HG03565 (cell line): ENCODE results near the gene TP53I13.

ENCODE experiments used
- ATAC-seq: cut with Tn5 transposase; IDR thresholded peaks from one replicate; pipeline ENCODE4 v1.9.1; 2021; ENCODE audit warnings: mild to moderate bottlenecking, moderate library complexity; ENCODE audit not compliant: unreplicated experiment

TP53I13 gene

GRCh38 chr17:29567304-29567553, 1.3 kb upstream of the TP53I13 start:
- no peak for ATAC-seq

DNA sequence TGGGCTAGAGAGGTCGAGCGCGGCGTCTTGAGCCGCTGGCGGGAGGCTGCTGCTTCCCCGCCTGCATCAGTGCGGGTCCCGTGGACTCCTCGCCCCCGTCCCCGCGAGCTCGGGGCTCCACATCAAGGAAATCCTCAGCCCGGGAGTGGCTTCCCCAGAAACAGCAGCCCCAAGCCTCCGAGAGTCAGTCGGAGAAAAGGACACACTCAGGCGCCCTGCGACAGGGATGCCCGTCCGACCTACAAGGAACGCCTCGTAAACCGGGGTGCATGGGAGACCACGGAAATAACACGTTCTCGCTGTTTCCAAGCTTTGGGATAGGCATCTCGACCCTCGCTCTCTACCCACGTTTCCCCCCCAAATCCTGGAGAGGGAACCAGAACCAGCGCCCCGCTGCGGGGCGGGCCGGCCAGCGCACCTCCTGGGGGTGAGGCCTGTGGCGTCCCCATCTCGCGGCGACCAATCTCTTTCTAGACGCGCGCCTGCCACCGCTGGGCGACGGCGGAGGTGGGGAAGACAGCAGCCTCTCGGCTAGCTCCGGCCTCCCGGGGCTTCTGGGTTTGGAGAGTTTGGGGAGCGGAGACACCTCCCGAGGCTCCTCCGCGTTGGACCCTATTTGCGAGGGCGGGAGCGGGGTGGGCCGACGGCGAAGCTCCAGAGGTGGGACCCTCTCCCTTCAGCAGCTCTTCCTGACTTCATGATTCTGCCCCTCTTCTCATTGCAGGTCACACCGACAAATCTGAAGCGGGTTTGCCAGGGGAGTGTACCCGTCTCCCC, 759 bp upstream of the TP53I13 start:
- ATAC-seq, result no peak

GRCh38 chr17:29569245-29569950, 897 bp downstream of the TP53I13 start:
- ATAC-seq, result no peak

DNA sequence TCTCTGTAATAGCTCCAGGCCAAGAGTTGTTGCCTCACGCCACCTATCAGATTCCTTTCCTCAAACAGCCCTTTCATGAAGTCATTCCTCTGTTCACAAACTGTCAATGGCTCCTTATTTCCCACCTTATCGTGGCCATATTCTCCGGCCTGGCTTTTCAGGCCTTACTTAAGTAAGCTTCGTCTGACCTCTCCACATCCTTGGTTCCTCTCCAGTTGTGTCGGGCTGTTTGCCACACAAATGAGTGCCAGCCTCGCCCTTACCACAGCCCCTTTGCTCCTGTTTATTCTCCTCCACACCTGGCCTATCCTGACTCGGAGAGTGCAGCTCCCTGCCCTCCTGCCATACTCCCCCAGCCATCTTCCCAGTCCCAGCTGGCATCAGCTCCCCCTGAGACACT, 2.0 kb downstream of the TP53I13 start:
- ATAC-seq, result no peak

- no peak for ATAC-seq
Observed at GRCh38 chr17:29571486-29571882, 3.0 kb downstream of the TP53I13 start.

DNA sequence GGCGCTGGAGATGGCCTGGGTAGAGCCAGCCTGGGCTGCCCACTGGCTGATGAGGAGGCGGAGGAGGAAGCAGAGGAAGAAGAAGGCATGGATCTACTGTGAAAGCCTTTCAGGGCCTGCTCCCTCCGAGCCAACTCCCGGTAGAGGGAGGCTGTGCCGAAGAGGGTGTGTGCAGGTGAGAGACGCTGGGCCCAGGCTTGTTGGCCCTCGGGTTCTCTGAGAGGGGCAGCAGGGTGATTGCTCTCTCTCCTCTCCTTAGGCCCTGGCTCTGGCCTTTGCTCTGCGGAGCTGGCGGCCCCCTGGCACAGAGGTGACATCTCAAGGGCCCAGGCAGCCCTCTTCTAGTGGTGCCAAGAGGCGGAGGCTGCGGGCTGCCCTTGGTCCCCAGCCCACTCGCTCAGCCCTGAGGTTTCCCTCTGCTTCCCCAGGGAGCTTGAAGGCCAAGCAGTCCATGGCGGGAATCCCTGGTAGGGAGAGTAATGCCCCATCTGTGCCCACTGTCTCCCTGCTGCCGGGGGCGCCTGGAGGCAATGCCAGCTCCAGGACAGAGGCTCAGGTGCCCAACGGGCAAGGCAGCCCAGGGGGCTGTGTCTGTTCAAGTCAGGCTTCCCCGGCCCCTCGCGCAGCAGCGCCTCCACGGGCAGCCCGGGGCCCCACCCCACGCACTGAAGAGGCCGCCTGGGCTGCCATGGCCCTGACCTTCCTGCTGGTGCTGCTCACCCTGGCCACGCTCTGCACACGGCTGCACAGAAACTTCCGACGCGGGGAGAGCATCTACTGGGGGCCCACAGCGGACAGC, 3.6 kb downstream of the TP53I13 start:
- ATAC-seq, result no peak

DNA sequence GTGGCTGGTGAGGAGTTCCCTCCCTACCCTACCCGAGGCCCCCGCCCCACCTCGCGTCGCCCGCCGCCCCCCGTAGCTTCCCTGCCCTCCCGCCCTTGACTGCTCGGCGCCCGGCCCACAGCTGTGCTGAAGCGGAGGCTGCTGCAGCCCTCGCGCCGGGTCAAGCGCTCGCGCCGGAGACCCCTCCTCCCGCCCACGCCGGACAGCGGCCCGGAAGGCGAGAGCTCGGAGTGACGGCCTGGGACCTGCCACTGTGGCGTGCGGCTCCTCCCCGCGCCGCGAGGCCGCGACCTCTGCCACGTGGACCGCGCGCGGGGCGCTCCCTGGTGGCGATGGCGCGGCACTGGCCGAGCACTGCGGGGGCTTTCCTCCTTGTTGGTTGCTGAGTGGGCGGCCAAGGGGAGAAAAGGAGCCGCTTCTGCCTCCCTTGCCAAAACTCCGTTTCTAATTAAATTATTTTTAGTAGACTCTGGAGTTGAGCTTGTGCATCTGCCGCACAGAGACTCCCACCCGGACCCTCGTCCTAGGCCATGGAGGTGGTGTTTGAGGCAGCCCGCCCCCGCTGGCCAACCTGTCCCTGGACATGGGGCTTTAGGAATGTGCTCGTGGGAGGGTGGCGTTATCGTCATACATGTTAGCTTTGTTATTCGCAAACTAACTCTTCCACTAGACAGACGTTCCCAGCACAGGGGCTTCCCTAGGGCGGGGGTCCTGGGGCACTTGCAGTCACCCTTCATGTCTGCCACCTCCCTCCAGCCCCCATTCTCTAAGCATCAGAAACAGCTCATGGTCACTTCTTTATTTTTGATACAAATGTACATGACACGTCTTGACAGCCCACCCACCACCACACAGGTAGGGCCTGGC, 4.4 kb downstream of the TP53I13 start:
- ATAC-seq, result no peak

DNA sequence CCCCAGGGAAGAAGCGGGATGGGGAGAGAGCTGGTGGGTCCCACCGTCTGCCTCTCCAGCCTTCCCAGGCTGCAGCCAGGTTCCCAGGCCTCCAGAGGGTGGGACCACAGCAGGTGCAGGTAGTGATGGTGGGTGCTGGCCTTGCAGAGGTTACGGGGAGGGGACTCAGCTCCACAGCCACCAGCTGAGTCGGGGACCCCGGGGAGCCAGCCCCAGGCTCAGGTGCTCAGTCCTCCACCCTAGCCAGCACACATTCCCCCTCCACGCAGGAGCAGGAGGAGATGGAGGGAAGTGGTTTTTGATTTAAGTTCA, 5.0 kb downstream of the TP53I13 start:
- no peak for ATAC-seq

GRCh38 chr17:29573871-29574731, 5.6 kb downstream of the TP53I13 start:
- no peak for ATAC-seq

GRCh38 chr17:29574732-29575510, 6.4 kb downstream of the TP53I13 start:
- no peak for ATAC-seq

DNA sequence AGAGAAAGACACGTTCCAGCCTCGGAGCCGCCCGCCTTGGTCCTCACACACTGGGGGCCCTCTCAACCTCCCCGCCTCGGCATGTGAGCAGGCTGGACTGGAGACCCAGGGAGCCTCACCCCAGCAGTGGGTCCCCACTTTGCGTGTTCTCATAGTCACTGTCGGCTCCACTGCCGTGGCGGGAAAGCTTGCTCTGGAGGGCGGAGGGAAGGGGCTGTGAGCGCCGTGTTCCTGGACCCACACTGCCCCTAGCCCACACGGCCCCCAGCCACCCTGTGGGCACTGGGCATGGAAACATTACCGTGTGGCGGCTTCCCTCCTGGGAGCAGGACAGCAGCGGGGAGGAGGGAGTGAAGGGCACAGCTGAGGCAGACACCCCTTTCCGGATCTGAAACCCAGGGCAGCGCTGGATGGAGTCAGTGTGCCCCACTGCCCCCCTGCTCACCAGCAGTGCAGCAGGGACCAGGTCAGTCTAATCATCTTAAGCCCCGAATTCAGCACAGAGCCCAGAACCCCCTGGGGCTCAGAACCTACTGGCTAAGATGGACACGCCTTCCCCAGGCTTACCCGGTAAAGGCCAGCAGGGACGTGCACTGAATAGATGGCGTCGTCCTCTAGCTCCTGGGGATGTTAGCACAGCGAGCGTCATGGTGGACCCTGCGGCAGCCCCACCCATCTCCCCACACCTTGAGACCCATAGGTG, 7.2 kb downstream of the TP53I13 start:
- no peak for ATAC-seq

DNA sequence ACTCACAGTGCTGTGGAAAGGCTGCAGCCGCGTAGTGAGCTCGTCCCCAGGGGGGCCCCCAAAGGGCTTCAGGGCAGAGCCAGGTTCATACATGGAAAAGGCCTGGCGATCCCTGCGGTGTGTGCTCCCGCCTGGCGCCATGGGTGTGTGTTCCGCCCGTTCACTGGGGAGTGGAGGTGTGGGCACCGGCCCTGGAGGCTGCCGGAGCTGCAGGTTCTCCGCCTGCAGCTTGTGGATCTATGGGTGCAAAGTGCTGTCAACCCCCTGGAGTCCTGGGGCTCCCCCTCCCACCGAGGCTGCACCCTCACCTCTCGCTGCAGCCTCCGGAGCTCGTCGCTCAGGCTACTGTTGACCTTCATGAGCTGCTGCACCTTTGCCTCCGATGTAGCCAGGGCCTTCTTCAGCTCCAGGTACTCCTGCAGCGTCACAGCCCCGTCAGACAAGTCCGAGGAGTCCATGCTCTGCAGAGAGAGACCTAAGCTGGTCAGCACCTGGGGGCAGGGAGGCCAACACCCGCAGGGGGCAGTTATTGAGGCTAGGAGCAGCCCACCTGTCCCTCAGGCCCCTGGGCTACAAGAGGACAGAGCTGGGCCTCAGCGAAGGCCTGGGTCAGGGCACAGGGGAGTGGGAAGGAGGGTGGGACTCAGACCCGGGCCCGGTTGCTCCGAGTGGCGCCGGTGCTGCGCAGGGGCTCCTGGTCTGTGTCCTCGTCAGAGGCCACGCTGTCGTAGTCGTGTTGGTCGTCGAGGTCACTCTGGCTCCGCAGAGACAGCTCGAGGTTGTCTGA, 7.9 kb downstream of the TP53I13 start:
- no peak for ATAC-seq

- no peak for ATAC-seq
Observed at GRCh38 chr17:29577001-29577370, 8.5 kb downstream of the TP53I13 start.

DNA sequence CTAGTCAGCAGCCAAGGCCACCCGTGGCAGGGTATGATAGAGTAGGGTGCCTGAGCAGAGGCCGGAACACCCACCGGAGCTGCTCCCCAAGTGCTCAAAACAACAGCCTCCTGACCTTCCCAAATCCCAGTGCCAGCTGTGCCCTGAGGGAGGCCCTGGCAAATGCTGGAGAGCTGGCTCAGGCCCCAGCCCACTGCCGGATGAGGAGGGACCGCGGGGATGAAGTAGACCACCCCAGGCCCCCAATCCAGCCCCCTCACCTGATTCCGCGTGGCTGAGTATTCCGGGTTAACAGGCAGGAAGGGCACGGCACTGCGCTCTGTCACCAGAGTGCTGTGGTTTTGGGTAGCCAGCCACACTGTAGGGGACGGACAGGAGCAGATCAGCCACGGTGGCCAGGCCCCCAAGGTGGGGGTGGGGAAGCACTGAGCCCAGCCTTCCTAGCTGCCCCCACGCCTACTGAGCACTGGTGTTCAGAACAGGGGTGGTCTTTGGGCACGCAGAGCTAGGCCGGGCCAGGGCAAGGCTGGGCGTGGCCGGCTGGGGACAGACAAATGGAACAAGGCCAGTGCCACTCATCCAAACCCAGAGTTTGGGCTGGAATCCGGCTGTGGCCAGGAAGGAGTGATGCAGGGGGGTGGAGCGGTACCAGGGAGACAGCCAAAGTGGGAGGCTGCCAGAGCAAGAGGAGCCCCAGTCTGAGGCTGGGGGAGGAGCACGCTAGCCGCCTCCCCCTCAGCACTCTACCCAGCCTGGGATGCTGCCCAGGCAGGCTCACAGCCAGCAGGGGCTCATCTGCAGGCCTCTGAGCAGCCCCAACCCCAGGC, 9.1 kb downstream of the TP53I13 start:
- no peak for ATAC-seq

GRCh38 chr17:29578626-29579485, 10.4 kb downstream of the TP53I13 start:
- ATAC-seq, result no peak
